Keratinocyte (primary cell): Measurements from ENCODE around the gene C1orf167. TPM values are rescaled to one million over a fixed set of nuclear protein-coding genes. Genes with fewer than 3 reads are reported as not detected.

Experiments used
- DNase-seq: peaks from one replicate; pipeline ENCODE4 v3.0.0-alpha.2; 2011; ENCODE audit warnings: low read depth, missing footprints, low spot score
- FAIRE-seq: peaks from 2 replicates; lab custom pipeline; 2011; peaks lifted over from hg19 to GRCh38; lab: Jason Lieb, UNC
- H2AFZ ChIP-seq: 2 replicates; pipeline ENCODE4 v1.6.0; 2012; ENCODE audit warnings: low read length, control low read depth, inconsistent platforms; ENCODE audit not compliant: control insufficient read depth
- H3K27ac ChIP-seq: 2 replicates; pipeline ENCODE4 v1.5.1; 2011; ENCODE audit warnings: low read length; ENCODE audit not compliant: control insufficient read depth, insufficient read depth
- H3K27me3 ChIP-seq: 3 replicates; pipeline ENCODE4 v1.6.0; 2011; ENCODE audit warnings: low read length; ENCODE audit not compliant: control insufficient read depth, insufficient read depth; ENCODE audit errors: extremely low read depth
- H3K36me3 ChIP-seq, 2 experiments: 2 replicates in 1 of 2; 3 replicates in 1 of 2; pipeline ENCODE4 v1.5.1; 2011; ENCODE audit warnings: low read length in 2 of 2, mild to moderate bottlenecking in 1 of 2; ENCODE audit not compliant: control insufficient read depth in 2 of 2, insufficient read depth in 2 of 2; ENCODE audit errors: extremely low read depth in 1 of 2
- H3K4me1 ChIP-seq: 3 replicates; pipeline ENCODE4 v1.5.1; 2011; ENCODE audit warnings: low read length; ENCODE audit not compliant: control insufficient read depth, insufficient read depth; ENCODE audit errors: extremely low read depth
- H3K4me2 ChIP-seq: 3 replicates; pipeline ENCODE4 v1.6.0; 2011; ENCODE audit warnings: low read depth, low read length; ENCODE audit not compliant: control insufficient read depth, insufficient read depth; ENCODE audit errors: extremely low read depth
- H3K4me3 ChIP-seq, 3 experiments: fragments of 200-600 bp in 1 of 3; sonication (generic) in 1 of 3; 2 replicates in 2 of 3; 3 replicates in 1 of 3; pipeline ENCODE4 v1.5.1; 2011 to 2016; ENCODE audit warnings: low read length in 3 of 3, mild to moderate bottlenecking in 3 of 3, control low read depth in 2 of 3, inconsistent platforms in 1 of 3, low read depth in 1 of 3, mixed read lengths in 1 of 3, mixed run types in 1 of 3, moderate library complexity in 1 of 3; ENCODE audit not compliant: control insufficient read depth in 2 of 3, insufficient read depth in 2 of 3; ENCODE audit errors: extremely low read depth in 1 of 3
- H3K79me2 ChIP-seq: 2 replicates; pipeline ENCODE4 v1.6.0; 2012; ENCODE audit warnings: low read length; ENCODE audit not compliant: control insufficient read depth, insufficient read depth
- H3K9ac ChIP-seq: 3 replicates; pipeline ENCODE4 v1.6.0; 2011; ENCODE audit warnings: low read length; ENCODE audit not compliant: control insufficient read depth, insufficient read depth; ENCODE audit errors: extremely low read depth
- H3K9me1 ChIP-seq: 3 replicates; pipeline ENCODE4 v1.6.0; 2011; ENCODE audit warnings: low read length; ENCODE audit not compliant: control insufficient read depth, insufficient read depth; ENCODE audit errors: extremely low read depth
- H3K9me3 ChIP-seq: 2 replicates; pipeline ENCODE4 v1.5.1; 2012; ENCODE audit warnings: low read depth, low read length; ENCODE audit not compliant: control insufficient read depth
- H4K20me1 ChIP-seq: 3 replicates; pipeline ENCODE4 v1.6.0; 2011; ENCODE audit warnings: low read length; ENCODE audit not compliant: control insufficient read depth, insufficient read depth; ENCODE audit errors: extremely low read depth
- EZH2 ChIP-seq: IDR thresholded peaks from one replicate; pipeline ENCODE4 v1.6.1; 2012; ENCODE audit warnings: inconsistent platforms, mild to moderate bottlenecking, low read length, moderate library complexity
- dilution Hi-C: fragments of 300-500 bp; cut with MboI; formaldehyde crosslinking; loops from one replicate; pipeline ENCODE4 v1.7.0; 2020; ENCODE audit warnings: low sequenced_read_pairs; ENCODE audit not compliant: extremely low pct_ligation_motif_present
- polyA plus RNA-seq, 5 experiments: library from polyadenylated mRNA; depleted of rRNA in 3 of 5; stranded (reverse) in 3 of 5; stranded (forward) in 1 of 5; unstranded in 1 of 5; fragments of >200 nt; gene quantifications; 1 replicate in 1 of 5; 2 replicates in 3 of 5; 3 replicates in 1 of 5; pipeline versions ENCODE4 v1.2.1 to v1.2.3, GENCODE V29; 2011 to 2012; ENCODE audit warnings: missing spikeins in 2 of 5, low read depth in 1 of 5, low replicate concordance in 1 of 5
- TF ChIP-seq, protein P1 (sequence below), 3 experiments: IDR thresholded peaks in 1 of 3; conservative IDR thresholded peaks in 1 of 3; optimal IDR thresholded peaks in 1 of 3; 2 replicates in 2 of 3; 3 replicates in 1 of 3; pipeline versions ENCODE3 to v1.5.1; 2011; ENCODE audit warnings: low read length in 3 of 3, mild to moderate bottlenecking in 3 of 3, moderate library complexity in 2 of 3, control low read depth in 1 of 3, inconsistent platforms in 1 of 3; ENCODE audit not compliant: insufficient read depth in 2 of 3; ENCODE audit errors: extremely low read depth in 1 of 3

The C1orf167 gene
- polyA plus RNA-seq, 1 donor (not counting 4 experiments of a cell fraction or from before 2014, with no cell fraction given) = not detected

DNA sequence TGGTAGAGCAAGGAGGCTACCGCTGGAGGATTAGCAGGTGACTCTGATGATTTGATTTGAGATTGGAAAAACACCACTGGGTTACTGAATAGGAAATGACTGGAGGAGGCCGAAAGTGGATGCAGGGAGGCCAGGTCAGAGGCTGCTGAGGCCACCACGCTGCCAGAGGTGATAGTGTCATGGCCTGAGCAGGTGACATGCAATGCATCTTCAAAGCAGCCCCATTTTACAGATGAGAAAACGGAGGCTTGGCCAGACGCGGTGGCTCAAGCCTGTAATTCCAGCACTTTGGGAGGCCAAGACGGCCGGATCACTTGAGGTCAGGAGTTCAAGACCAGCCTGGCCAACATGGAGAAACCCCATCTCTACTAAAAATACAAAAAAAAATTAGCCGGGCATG lies 12.8 kb downstream of the C1orf167 start:
- no peak for TF ChIP-seq EZH2
- TF ChIP-seq, protein P1, sequence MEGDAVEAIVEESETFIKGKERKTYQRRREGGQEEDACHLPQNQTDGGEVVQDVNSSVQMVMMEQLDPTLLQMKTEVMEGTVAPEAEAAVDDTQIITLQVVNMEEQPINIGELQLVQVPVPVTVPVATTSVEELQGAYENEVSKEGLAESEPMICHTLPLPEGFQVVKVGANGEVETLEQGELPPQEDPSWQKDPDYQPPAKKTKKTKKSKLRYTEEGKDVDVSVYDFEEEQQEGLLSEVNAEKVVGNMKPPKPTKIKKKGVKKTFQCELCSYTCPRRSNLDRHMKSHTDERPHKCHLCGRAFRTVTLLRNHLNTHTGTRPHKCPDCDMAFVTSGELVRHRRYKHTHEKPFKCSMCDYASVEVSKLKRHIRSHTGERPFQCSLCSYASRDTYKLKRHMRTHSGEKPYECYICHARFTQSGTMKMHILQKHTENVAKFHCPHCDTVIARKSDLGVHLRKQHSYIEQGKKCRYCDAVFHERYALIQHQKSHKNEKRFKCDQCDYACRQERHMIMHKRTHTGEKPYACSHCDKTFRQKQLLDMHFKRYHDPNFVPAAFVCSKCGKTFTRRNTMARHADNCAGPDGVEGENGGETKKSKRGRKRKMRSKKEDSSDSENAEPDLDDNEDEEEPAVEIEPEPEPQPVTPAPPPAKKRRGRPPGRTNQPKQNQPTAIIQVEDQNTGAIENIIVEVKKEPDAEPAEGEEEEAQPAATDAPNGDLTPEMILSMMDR (optimal IDR thresholded peaks at IDR 0.05 in 1 of 3, IDR thresholded peaks at IDR 0.05 in 1 of 3, conservative IDR thresholded peaks at IDR 0.05 in 1 of 3; ENCODE audit: extremely low read depth in 1 of 3, insufficient read depth in 2 of 3, low read length in 3 of 3) = no peak
- no peaks in the 10 kb centered on the region for H3K9me1 ChIP-seq
- dilution Hi-C loops = no loop called here
- H3K36me3 ChIP-seq = no peaks in the 10 kb centered on the region
- no peak for FAIRE-seq
- H3K27ac ChIP-seq = no peak overlapping the region
- no peaks in the 10 kb centered on the region for H3K4me1 ChIP-seq
- H3K27me3 ChIP-seq = no peaks in the 10 kb centered on the region
- H3K4me3 ChIP-seq = no peak overlapping the region
- no peak for DNase-seq
- H3K79me2 ChIP-seq = no peaks in the 10 kb centered on the region
- no peaks in the 10 kb centered on the region for H4K20me1 ChIP-seq
- no peak overlapping the region for H2AFZ ChIP-seq
- no peak overlapping the region for H3K9ac ChIP-seq
- H3K9me3 ChIP-seq = no peaks in the 10 kb centered on the region
- no peak overlapping the region for H3K4me2 ChIP-seq

DNA sequence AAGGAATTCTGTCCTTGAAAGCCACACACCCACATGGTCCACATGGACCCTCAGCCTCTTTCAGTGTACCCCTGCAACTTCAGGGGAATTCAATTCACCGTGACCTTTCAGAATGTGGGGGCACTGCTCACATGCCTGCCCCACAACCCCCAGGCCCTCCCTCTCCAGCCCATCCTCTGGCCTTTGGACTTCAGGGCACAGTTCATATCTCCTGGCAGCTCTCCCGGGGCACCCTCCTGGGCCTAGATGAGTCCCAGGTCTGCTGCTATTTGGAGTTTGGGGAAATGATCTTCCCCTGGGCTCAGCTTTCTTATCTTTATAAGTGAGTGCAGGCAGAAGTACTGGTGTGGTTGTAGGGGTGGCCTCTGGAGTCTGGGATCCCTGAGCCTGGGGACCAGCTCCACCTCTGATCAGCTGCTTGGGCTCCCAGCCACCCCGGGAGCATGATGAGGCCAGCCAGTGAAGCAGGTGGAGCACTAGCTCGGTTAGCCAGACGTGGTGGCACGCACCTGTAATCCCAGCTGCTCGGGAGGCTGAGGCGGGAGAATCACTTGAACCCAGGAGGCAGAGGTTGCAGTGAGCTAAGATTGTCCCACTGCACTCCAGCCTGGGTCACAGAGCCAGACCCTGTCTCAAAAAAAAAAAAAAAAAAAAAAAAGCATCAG lies 15.8 kb downstream of the C1orf167 start:
- H3K4me2 ChIP-seq = no peak overlapping the region
- no peak overlapping the region for H3K9ac ChIP-seq
- no peak overlapping the region for H3K4me3 ChIP-seq
- no peaks in the 10 kb centered on the region for H4K20me1 ChIP-seq
- H3K36me3 ChIP-seq = no peaks in the 10 kb centered on the region
- no peak for FAIRE-seq
- H3K9me3 ChIP-seq = no peaks in the 10 kb centered on the region
- H2AFZ ChIP-seq = no peak overlapping the region
- no peaks in the 10 kb centered on the region for H3K79me2 ChIP-seq
- dilution Hi-C loops = no loop called here
- no peak for TF ChIP-seq EZH2
- TF ChIP-seq, protein P1 (optimal IDR thresholded peaks at IDR 0.05 in 1 of 3, IDR thresholded peaks at IDR 0.05 in 1 of 3, conservative IDR thresholded peaks at IDR 0.05 in 1 of 3; ENCODE audit: extremely low read depth in 1 of 3, insufficient read depth in 2 of 3, low read length in 3 of 3) = no peak
- no peak overlapping the region for H3K27ac ChIP-seq
- peaks cover 4% of the 10 kb centered on the region for H3K4me1 ChIP-seq
- H3K9me1 ChIP-seq = no peaks in the 10 kb centered on the region
- no peaks in the 10 kb centered on the region for H3K27me3 ChIP-seq
- no peak for DNase-seq
